ENCODE results near the gene NPC1. TPM values are rescaled to one million over a fixed set of nuclear protein-coding genes. Genes with fewer than 3 reads are reported as not detected.

Gene NPC1
- total RNA-seq, 1 experiment from 2014 or later, result 51.6 TPM

DNA sequence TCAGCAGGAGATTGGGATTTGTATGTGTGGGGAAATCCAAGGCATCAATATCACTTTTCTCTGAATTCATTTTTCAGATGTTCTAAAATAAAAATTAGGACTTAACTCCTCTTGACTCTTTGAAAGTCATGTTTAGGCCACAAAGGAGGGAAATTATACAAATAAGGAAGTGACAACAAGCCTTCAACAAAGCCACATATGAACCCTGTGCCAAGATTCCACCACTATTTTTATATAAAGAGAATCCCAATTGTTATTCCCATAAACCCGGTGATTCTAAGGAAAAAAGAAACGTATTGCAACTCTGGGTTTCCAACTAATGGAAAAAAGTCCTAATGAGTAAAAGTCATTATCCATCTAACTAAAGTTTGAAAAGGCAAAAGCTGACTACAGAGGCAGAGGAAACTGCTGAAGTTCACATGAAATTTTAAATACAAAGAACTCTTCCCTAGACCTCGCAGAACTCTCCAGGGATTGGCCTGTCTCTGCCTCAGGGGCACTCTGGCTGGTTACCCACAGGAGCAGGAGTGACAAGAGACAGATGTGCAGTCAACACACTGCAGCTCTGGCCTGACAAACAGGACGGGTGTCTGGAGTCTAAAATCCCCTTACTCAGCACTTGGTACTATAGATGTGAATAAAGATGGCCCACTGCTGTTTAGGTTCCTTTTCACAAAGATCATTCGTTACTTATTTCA is 11.5 kb downstream of the NPC1 start:
- no peak overlapping the region for H3K9ac ChIP-seq (ENCODE audit: low read length)
- ChIA-PET POLR2A (no interaction called here), RAD21 (ENCODE audit: low non-redundant PET in 1 of 2, low total read pairs in 2 of 2, uncharacterized antibody in 2 of 2, unreplicated experiment in 2 of 2) (no interaction called here), CTCF (no interaction called here)
- no TSS peak for BruUV-seq (replicated peaks)
- TF ChIP-seq CEBPB (IDR thresholded peaks at IDR 0.05; ENCODE audit: low read depth) (no peak), SRF (IDR thresholded peaks at IDR 0.05; ENCODE audit: low read depth) (no peak), TCF7L2 (IDR thresholded peaks at IDR 0.05; ENCODE audit: borderline replicate concordance, extremely low read depth, insufficient read depth, insufficient read length) (no peak), JUND (IDR thresholded peaks at IDR 0.05) (no peak), EZH2phosphoT487 (IDR thresholded peaks at IDR 0.05; ENCODE audit: borderline replicate concordance) (no peak), SIN3A (IDR thresholded peaks at IDR 0.05; ENCODE audit: low read depth) (no peak), RAD21 (IDR thresholded peaks at IDR 0.05; ENCODE audit: low read depth) (no peak), ELF1 (IDR thresholded peaks at IDR 0.05; ENCODE audit: borderline replicate concordance, low read depth) (no peak), CBX3 (IDR thresholded peaks at IDR 0.05; ENCODE audit: low read depth) (no peak)
- TF ChIP-seq, protein P1, sequence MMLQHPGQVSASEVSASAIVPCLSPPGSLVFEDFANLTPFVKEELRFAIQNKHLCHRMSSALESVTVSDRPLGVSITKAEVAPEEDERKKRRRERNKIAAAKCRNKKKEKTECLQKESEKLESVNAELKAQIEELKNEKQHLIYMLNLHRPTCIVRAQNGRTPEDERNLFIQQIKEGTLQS (IDR thresholded peaks at IDR 0.05), result no peak
- TF ChIP-seq, protein P2, sequence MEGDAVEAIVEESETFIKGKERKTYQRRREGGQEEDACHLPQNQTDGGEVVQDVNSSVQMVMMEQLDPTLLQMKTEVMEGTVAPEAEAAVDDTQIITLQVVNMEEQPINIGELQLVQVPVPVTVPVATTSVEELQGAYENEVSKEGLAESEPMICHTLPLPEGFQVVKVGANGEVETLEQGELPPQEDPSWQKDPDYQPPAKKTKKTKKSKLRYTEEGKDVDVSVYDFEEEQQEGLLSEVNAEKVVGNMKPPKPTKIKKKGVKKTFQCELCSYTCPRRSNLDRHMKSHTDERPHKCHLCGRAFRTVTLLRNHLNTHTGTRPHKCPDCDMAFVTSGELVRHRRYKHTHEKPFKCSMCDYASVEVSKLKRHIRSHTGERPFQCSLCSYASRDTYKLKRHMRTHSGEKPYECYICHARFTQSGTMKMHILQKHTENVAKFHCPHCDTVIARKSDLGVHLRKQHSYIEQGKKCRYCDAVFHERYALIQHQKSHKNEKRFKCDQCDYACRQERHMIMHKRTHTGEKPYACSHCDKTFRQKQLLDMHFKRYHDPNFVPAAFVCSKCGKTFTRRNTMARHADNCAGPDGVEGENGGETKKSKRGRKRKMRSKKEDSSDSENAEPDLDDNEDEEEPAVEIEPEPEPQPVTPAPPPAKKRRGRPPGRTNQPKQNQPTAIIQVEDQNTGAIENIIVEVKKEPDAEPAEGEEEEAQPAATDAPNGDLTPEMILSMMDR (IDR thresholded peaks at IDR 0.05 in 2 of 3, conservative IDR thresholded peaks at IDR 0.05 in 1 of 3; ENCODE audit: borderline replicate concordance in 1 of 3, insufficient read depth in 1 of 3, low read depth in 2 of 3, low read length in 2 of 3), result no peak
- TF ChIP-seq, protein P3, sequence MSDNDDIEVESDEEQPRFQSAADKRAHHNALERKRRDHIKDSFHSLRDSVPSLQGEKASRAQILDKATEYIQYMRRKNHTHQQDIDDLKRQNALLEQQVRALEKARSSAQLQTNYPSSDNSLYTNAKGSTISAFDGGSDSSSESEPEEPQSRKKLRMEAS (IDR thresholded peaks at IDR 0.05), result no peak
- H3K9me3 ChIP-seq (ENCODE audit: control insufficient read depth in 1 of 2, insufficient read depth in 1 of 2, low read depth in 1 of 2, low read length in 2 of 2), result no peaks in the 10 kb centered on the region
- no peak overlapping the region for H2AFZ ChIP-seq (ENCODE audit: low read depth, low read length, poor library complexity, severe bottlenecking)
- no peak overlapping the region for H3K27ac ChIP-seq (ENCODE audit: low read depth, low read length)
- H3K27me3 ChIP-seq (ENCODE audit: insufficient read depth, low read length), result no peaks in the 10 kb centered on the region
- no peaks in the 10 kb centered on the region for H3K9me2 ChIP-seq (ENCODE audit: insufficient read depth)
- H3K36me3 ChIP-seq (ENCODE audit: control insufficient read depth in 1 of 2, insufficient read depth in 2 of 2, low read length in 2 of 2), result peaks cover 7 to 19% of the 10 kb centered on the region in 2 experiments; a peak in 3 of 4 replicates
- intact Hi-C loops (cut with micrococcal nuclease), result no loop called here
- H3K4me3 ChIP-seq (replicated peaks in 1 of 2; ENCODE audit: low read depth in 1 of 2, low read length in 2 of 2), result no peak overlapping the region
- H4K20me1 ChIP-seq (ENCODE audit: insufficient read depth), result no peaks in the 10 kb centered on the region
- peaks cover 22% of the 10 kb centered on the region for H3K79me2 ChIP-seq (ENCODE audit: insufficient read depth, low read length)
- H3K4me2 ChIP-seq (ENCODE audit: low read length), result no peak overlapping the region; the same call in 1 of the 2 replicates
- ATAC-seq (no peak), DNase-seq (ENCODE audit: low read depth, low spot score) (no peak)
- peaks cover 0 to 7% of the 10 kb centered on the region in 2 experiments; a peak in 2 of 4 replicates for H3K4me1 ChIP-seq (ENCODE audit: control insufficient read depth in 1 of 2, insufficient read depth in 2 of 2, low read length in 2 of 2)
